Measurements from ENCODE around the gene CYB5RL. TPM values are rescaled to one million over a fixed set of nuclear protein-coding genes. Genes with fewer than 3 reads are reported as not detected.

Gene CYB5RL
- total RNA-seq, 1 donor from 2014 or later = 9.0 TPM

DNA sequence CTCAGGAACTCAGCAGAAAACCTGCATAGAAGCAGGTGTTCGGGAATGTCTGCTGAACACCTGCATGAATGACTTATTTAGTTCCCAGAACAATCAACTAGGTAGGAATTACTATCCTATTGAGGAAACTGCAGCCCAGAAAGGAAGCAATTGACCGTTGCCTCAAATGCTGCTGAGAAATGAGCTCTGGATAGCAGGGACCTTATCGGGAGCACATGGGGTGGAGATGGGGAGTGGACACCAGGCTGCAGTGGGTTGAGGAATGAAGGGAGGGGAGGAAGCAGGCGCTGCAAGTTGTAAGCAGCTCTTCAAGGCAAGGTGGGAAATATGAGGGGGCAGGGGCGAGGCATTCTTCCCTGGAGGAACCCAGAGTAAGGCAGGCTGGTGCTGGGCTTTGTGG is 36.3 kb downstream of the CYB5RL start:
- Mint-ChIP-seq H3K36me3 (ENCODE audit: insufficient read depth) (no peaks in the 10 kb centered on the region), H3K27ac (no peak overlapping the region), H3K9me3 (ENCODE audit: low read depth) (no peaks in the 10 kb centered on the region), H3K27me3 (peaks cover 3% of the 10 kb centered on the region), H3K4me1 (ENCODE audit: low read depth) (no peaks in the 10 kb centered on the region), H3K4me3 (ENCODE audit: low read depth) (no peak overlapping the region)
- TF ChIP-seq, protein P1, sequence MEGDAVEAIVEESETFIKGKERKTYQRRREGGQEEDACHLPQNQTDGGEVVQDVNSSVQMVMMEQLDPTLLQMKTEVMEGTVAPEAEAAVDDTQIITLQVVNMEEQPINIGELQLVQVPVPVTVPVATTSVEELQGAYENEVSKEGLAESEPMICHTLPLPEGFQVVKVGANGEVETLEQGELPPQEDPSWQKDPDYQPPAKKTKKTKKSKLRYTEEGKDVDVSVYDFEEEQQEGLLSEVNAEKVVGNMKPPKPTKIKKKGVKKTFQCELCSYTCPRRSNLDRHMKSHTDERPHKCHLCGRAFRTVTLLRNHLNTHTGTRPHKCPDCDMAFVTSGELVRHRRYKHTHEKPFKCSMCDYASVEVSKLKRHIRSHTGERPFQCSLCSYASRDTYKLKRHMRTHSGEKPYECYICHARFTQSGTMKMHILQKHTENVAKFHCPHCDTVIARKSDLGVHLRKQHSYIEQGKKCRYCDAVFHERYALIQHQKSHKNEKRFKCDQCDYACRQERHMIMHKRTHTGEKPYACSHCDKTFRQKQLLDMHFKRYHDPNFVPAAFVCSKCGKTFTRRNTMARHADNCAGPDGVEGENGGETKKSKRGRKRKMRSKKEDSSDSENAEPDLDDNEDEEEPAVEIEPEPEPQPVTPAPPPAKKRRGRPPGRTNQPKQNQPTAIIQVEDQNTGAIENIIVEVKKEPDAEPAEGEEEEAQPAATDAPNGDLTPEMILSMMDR (IDR thresholded peaks at IDR 0.05; ENCODE audit: unreplicated experiment) = no peak
- no peak for DNase-seq (ENCODE audit: low spot score, unreplicated experiment)

DNA sequence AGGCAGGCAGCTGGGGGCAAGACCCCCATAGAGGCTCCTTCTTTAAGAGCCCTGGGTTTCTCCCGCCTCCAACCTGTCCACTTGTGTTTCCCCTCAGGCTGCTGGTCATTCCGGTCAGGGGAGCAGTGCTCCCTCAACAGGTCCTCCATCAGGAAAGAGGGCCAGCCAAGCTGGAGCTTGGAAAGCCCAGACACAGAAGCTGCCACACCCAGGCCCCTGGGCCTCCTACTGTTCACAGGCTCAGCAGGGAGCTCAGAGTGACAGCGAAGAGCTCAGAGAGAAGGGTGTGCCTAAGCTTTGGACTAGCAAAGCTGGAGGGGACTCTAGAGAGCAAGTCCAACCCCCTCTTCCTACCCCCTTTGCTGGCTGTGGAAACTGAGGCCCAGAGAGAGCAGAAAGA is 36.8 kb downstream of the CYB5RL start:
- no peaks in the 10 kb centered on the region for H3K9me3 Mint-ChIP-seq (ENCODE audit: low read depth)
- H3K27me3 Mint-ChIP-seq = peaks cover 3% of the 10 kb centered on the region
- H3K4me1 Mint-ChIP-seq (ENCODE audit: low read depth) = no peaks in the 10 kb centered on the region
- H3K4me3 Mint-ChIP-seq (ENCODE audit: low read depth) = no peak overlapping the region
- H3K36me3 Mint-ChIP-seq (ENCODE audit: insufficient read depth) = no peaks in the 10 kb centered on the region
- TF ChIP-seq, protein P1 (IDR thresholded peaks at IDR 0.05; ENCODE audit: unreplicated experiment) = no peak
- no peak overlapping the region for H3K27ac Mint-ChIP-seq
- no peak for DNase-seq (ENCODE audit: low spot score, unreplicated experiment)

DNA sequence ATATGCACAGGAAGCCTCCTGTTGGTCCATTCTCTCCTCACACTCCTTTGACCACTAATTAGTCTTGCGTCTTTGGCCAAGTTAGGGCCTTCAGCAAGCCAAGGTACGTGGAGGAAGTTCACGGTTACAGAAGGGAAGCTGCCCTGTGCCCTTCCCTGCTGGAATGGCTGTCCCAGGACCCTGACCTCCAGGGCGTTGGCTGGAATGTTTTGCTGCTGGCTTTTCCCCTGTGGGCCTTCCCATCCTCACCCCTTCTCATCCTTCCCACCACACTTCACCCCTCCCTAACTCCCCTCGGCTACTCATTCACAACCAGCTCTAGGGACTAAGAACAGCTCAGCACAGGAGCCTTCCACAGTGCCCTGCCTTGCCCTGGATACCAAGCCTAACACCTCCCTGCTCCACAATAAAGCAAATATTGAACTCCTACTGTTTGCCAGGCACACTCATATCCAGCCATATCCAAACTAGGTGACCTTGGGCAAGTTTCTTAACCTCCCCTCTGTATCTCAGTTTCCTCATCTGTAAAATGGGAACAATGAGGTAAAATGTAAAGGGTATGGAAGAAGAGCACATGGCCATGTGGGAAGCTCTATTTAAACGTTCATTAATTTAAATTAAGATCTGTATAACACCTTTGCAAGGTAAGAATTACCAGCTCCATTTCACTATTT is 38.2 kb downstream of the CYB5RL start:
- H3K4me1 Mint-ChIP-seq (ENCODE audit: low read depth) = no peaks in the 10 kb centered on the region
- DNase-seq (ENCODE audit: low spot score, unreplicated experiment) = no peak
- H3K27me3 Mint-ChIP-seq = peaks cover 6% of the 10 kb centered on the region
- TF ChIP-seq, protein P1 (IDR thresholded peaks at IDR 0.05; ENCODE audit: unreplicated experiment) = no peak
- no peaks in the 10 kb centered on the region for H3K36me3 Mint-ChIP-seq (ENCODE audit: insufficient read depth)
- H3K9me3 Mint-ChIP-seq (ENCODE audit: low read depth) = no peaks in the 10 kb centered on the region
- no peak overlapping the region for H3K4me3 Mint-ChIP-seq (ENCODE audit: low read depth)
- no peak overlapping the region for H3K27ac Mint-ChIP-seq

DNA sequence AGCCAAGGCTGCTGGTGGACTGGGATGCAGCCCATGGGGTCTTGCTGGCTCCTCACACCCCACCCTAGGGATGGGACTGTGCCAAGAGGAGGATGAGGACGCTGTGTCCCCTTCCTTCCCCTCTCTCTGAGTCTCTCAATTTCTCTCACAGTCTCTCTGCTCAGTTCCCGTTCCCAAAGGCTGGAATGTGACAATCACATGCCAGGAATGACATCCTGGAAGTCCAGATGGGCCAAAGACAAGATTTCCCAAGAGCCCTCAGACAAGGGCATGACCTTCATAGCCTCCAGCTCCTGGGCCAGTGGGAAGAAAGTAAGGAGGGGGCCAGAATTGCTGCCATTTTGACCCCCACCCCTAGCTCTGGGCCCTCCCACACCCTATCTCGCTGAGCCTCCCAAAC is 39.5 kb downstream of the CYB5RL start:
- Mint-ChIP-seq H3K4me1 (ENCODE audit: low read depth) (no peaks in the 10 kb centered on the region), H3K9me3 (ENCODE audit: low read depth) (no peaks in the 10 kb centered on the region), H3K36me3 (ENCODE audit: insufficient read depth) (no peaks in the 10 kb centered on the region), H3K27ac (no peak overlapping the region), H3K27me3 (peaks cover 9% of the 10 kb centered on the region), H3K4me3 (ENCODE audit: low read depth) (no peak overlapping the region)
- TF ChIP-seq, protein P1 (IDR thresholded peaks at IDR 0.05; ENCODE audit: unreplicated experiment) = no peak
- no peak for DNase-seq (ENCODE audit: low spot score, unreplicated experiment)

DNA sequence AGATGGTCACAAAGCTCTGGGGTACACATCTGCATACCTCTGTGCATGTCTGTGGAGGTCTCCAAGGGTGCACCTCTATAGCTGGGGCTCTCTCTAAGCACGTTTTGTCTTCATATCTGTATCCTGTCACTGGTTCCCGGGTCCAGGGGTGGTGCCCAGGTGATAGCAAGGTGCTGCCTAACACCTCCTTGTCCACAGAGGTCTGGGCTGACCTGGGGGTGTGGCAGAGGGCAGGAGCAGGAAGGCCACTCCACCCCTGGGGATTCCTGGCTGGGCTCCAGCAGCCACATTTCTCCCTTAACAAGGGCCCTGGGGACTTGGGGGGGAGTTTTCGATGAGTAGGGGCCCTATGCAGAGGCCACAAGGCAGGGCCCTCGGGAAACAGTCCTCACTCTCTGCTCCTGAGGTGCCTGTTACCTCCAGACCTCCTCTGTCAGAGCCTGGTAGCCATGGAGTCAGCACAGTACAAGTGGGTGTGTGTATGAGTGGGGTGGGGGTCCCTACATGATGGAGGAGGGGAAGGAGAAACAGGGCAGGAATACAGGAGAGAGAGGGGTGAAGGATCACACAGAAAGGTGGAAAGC is 40.0 kb downstream of the CYB5RL start:
- peaks cover 10% of the 10 kb centered on the region for H3K27me3 Mint-ChIP-seq

More for the DNA sequence above, 40.0 kb downstream of the CYB5RL start:
- no peak overlapping the region for H3K27ac Mint-ChIP-seq
- H3K36me3 Mint-ChIP-seq (ENCODE audit: insufficient read depth) = no peaks in the 10 kb centered on the region
- no peak for DNase-seq (ENCODE audit: low spot score, unreplicated experiment)
- no peaks in the 10 kb centered on the region for H3K9me3 Mint-ChIP-seq (ENCODE audit: low read depth)
- TF ChIP-seq, protein P1 (IDR thresholded peaks at IDR 0.05; ENCODE audit: unreplicated experiment) = no peak
- H3K4me1 Mint-ChIP-seq (ENCODE audit: low read depth) = no peaks in the 10 kb centered on the region
- no peak overlapping the region for H3K4me3 Mint-ChIP-seq (ENCODE audit: low read depth)

Measured in progenitor cell of endocrine pancreas (in vitro differentiated cells).